NCI-H345 (cell line): ENCODE results near the gene DIP2C.

Experiments used
- DNase-seq: peaks from one replicate; lab custom pipeline; 2025; lab: John Stamatoyannopoulos, UW

Gene DIP2C

GRCh38 chr10:389261-389790 is 300.1 kb downstream of the DIP2C start:
- no peak for DNase-seq

DNA sequence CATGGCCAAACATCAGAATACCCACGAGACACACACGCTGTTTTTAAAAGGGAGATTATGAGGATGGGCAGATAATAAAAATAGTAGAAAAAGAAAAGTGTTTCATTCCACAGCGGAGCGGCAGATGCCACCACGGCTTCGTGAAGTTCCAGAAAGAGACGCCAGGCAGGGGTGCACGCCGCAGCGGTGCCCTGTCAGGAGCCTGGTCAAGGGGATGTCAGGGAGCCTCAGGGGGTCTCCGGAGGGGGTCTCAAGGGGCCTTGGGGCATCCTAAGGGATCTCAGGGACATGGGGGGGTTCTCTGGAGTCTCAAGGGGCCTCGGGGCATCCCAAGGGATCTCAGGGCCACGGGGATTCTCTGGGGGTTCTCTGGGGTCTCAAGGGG is 300.8 kb downstream of the DIP2C start:
- no peak for DNase-seq

DNA sequence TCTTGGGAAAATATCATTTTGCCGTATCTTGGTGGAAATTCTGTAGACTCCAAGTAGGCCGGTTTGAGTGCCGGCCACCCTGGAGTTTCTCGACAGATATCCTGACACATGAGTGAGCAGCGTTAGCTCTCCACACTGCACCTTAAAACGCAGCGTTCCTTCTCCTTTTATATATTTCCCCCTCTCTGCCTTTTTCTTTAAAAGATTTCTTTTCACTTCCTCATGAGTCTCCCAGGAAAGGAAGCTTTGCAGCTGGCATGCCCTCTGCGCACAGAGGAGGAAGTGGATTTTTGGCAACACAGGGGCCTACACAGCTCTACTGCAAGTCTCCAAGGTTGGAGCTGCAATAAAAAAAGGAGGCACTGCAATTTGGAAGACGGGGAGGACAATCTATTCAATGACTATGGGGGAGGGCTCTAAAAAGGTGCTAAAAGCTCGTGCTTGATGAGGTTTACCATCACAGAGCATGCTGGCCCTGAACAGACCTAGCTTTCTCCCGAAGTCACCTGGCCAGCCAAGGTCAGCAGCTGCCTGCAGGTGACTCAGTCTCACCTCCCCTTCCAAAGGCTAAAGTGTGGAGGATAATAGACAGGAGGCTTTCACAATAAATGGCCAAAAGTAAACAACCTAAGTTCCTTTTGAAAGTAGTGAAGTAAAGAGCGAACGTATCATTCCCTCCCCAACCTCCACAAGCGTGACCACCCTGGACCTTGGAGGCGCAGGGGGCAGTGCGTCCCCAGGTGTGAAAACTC is 301.4 kb downstream of the DIP2C start:
- DNase-seq: no peak

DNA sequence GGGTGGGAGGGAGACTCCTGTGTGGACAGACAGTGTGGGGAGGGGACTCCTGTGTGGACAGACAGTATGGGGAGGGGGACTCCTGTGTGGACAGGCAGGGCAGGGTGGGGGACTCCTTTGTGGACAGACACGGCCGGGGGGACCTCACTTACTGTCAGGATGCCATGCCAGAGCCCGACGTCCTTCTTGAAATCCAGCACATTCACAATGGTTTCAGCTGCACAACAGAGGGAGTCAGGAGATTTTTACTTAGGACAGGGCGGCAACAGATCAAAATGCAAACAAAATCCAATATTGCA is 301.9 kb downstream of the DIP2C start:
- DNase-seq: no peak

- no peak for DNase-seq
Measured at GRCh38 chr10:386771-387592, 302.5 kb downstream of the DIP2C start.

- peak; percentile 50 for DNase-seq
Measured at GRCh38 chr10:385571-386300, 303.7 kb downstream of the DIP2C start.

DNA sequence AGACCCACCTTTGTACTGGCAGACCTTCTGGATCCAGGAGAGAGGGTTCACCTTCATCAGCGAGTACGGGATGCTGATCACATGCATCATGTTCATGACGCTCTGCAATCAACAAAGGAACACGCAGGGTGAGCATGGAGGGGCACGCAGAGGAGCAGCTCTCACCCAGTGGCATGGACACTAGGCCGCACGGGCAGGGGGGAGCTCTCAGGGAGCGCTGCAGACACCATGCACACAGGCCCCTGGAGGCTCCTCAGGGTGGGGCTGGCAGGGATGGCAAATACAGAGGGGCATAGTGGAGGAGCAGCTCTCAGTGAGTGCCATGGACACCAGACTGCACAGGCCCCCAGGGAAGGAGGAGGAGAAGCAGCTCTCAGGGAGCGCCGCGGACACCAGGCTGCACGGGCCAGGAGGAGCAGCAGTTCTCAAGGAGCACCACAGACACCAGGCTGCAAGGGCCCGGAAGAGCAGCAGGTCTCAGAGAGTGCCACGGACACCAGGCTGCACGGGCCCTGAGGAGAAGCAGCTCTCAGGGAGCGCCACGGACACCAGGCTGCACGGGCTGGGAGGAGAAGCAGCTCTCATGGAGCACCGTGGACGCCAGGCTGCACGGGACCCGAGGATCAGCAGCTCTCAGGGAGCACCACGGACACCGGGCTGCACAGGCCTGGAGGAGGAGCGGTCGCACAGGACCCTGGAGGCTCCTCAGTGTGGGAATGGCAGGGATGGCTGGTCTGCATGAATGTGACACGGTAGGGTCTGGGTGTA is 304.7 kb downstream of the DIP2C start:
- no peak for DNase-seq

GRCh38 chr10:383519-383918 is 305.9 kb downstream of the DIP2C start:
- no peak for DNase-seq

DNA sequence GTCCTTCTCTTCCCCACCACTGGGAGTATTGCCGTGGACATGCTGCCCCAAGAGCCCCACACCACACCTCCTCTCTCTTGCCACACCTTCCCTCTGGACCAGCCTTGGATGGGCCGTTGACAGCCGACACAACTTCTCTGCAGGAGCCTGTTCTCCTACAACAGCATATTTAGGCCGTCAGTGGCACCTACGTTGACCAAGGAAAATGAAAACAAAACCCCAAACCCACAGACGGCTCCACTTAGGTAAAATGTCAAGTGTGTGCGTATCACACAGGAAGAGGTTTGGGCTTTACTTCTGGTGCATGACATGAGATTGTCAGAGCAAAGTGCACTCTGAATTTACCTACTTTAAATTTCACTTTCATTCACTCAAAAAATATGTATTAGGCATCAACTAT is 307.7 kb downstream of the DIP2C start:
- no peak for DNase-seq

DNA sequence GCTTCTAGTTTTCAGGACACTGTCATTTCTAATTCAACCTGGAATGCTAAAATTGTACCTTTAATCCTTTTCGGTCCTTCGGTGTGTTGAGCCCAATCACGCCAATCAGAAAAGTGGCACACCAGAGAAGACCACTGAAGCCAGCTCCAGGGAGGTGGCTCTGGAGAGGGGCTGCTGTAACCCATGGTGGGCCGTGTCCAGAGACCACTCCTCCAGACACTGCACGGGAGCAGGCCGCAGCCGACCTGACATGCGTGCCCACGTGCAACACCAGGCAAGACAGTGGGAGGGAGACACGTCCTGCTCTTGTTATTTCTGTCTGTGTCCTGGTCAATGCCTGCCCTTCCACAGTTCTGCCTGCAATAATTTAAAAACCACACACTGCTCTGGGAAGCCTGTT is 308.1 kb downstream of the DIP2C start:
- DNase-seq: no peak

GRCh38 chr10:380313-380940 is 309.0 kb downstream of the DIP2C start:
- DNase-seq: no peak

- DNase-seq: no peak
Measured at GRCh38 chr10:378930-379704, 310.4 kb downstream of the DIP2C start.

GRCh38 chr10:378230-378929 is 311.1 kb downstream of the DIP2C start:
- DNase-seq: no peak

DNA sequence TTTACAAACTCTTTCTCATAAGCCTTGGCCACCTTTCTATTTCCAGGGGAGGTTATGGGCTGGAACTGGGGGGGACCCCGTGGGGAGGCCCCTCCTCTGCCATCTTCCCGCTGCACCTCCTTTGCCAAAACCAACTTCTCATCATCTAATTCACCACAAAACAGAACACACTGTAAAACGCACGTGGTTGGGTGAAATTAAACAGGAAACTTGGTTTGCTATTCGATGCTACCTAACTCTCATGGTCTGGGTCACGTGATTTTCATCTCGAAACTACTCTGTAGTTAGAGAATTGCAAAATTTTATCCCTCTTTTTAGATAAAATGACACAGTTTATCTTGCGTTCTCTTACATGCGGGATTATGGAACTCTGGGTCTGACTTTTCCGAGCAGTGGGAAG is 312.2 kb downstream of the DIP2C start:
- no peak for DNase-seq

DNA sequence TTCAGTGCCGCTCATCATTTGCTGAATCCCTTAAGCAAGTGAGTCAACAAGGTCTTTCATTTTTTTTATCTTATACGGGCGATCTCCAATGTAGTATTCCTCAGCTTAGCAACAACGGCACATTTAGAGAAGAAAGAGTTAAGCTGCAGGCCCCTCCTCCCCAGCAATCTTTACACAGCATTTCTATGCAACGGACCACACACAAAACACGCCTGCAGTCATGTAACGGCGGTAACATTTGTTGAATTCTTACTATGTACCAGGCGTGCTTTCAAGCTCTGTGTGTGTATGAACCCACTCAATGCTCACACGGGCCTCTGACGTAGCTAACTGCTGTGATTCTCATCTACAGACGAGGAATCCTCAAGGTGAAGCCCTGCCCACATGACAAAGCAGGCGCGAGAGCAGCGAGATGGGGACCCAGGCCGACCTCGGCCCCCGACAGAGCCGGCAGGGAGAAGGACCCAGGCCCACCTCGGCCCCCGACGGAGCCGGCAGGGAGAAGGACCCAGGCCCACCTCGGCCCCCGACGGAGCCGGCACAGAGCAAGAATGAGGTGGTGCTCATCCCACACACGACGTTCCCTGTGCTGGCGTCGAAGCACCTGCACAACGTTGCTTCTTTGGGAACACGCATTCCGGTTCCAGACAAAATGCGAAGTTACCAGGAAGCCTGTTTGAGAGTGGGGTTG is 313.5 kb downstream of the DIP2C start:
- DNase-seq: no peak

DNA sequence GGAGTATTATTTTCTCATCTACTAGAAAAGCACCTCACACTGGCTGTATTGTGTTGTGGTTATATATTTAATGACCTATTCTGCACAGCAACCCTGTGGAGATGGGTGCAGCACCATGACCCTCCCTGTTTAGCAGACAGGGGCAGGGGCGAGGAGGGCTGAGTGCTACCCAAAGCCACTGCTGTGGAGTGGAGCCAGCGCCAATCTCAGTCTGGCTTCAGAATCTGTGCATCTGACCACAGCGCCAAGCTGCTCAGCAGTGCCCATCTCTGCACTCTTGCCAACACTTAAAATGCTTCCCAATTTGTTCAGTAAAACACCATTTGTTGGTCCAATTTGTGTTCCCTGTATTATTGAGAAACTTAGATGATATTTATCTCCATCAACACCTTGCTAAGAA is 315.1 kb downstream of the DIP2C start:
- DNase-seq: no peak

GRCh38 chr10:373526-374309 is 315.8 kb downstream of the DIP2C start:
- DNase-seq: peak; percentile 53

DNA sequence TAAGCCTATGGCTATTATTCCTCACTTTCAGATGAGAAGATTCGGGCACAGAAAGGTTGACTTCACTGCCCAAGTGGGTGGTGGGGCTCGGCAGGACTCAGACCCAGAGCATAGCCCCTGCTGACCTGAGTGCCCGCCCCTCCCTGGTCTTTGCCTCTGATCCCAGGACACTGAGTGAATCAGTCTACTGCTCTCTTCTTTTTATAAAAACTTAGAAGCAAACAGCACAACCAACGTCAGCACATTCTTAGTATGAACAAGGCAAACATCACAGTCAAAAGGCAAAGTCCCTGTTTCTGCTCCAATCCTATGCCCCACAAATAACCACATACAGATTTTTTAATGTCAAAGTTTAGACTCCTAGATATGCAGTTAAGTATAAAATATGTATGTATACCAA is 316.5 kb downstream of the DIP2C start:
- DNase-seq: no peak

- no peak for DNase-seq
Measured at GRCh38 chr10:372566-372965, 316.9 kb downstream of the DIP2C start.
